Stimulated activated CD8-positive, alpha-beta memory T cell treated with anti-CD3 and anti-CD28 coated beads, Interleukin-15, amount 100 ng/mL, for 1 hour (primary cell): ENCODE results near the gene PTPRN.
"Not testable (repeated sequence)": the region's sequence is repeated elsewhere in the genome, so short reads cannot be mapped to it uniquely, and the experiment has no call there.

ENCODE experiments used
- DNase-seq: peaks from one replicate; pipeline ENCODE4 v3.0.0-alpha.2; 2020; ENCODE audit warnings: low read depth

Gene PTPRN

DNA sequence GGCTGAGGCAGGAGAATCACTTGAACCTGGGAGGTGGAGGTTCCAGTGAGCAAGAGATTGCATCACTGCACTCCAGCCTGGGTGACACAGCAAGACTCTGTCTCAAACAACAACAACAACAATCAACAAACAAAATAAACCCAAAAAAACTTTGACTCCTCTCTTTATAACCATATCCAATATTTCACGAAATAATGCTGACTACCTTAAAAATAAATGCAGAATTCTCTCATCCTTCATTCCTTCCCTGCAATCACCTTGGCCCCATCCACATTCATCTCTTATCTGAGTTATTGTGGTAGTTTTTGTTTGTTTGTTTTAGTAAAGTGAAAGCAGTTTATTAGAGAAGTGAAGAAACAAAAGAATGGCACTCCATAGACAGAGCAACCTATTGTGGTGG, 3.2 kb downstream of the PTPRN start:
- DNase-seq, result no peak

- DNase-seq, result no peak
Observed at GRCh38 chr2:219304223-219304622, 5.0 kb downstream of the PTPRN start.

GRCh38 chr2:219302412-219302968, 6.7 kb downstream of the PTPRN start:
- no peak for DNase-seq

DNA sequence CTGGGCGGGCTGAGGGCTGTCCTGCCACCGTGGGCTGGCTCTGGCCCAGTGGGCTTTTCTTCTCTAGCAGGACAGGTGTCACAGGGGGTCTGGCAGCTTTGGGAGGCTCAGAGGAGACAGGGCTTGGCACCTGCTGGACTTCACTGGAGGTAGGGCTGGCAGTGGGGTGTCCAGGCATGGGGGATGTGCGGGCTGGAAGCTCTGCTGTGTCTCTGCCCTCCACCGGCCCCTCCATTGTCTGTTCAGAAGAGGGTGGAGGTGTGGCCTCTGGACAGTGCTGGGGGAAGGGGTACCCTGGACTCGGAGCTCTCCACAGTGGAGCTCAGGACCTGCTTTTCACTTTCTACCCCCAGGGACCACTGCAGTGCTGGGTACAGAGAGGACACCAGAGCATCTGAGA, 9.2 kb downstream of the PTPRN start:
- DNase-seq, result no peak

DNA sequence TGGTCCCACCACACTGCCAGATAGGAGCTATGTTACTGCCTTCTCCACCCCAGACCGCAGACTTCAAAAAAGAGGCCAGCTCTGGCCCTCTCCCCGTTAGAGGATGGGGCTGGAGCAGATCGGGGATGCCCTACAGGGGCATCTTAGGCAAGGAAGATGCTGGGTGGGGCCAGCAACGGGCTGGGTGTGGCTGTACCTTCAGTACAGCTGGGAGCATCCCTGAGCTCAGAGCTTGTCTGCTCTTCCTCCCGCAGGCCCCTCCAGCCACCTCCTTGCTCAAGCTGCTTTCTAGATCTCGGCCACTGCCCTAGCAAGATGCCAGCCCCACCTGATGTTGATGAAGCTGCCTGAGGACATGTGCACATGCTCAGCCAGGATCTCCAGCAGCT, 9.8 kb downstream of the PTPRN start:
- no peak for DNase-seq

GRCh38 chr2:219298759-219299371, 10.3 kb downstream of the PTPRN start:
- DNase-seq, result peak; percentile 86

GRCh38 chr2:219297766-219298456, 11.3 kb downstream of the PTPRN start:
- DNase-seq, result no peak

- no peak for DNase-seq
Observed at GRCh38 chr2:219296631-219297391, 12.4 kb downstream of the PTPRN start.

DNA sequence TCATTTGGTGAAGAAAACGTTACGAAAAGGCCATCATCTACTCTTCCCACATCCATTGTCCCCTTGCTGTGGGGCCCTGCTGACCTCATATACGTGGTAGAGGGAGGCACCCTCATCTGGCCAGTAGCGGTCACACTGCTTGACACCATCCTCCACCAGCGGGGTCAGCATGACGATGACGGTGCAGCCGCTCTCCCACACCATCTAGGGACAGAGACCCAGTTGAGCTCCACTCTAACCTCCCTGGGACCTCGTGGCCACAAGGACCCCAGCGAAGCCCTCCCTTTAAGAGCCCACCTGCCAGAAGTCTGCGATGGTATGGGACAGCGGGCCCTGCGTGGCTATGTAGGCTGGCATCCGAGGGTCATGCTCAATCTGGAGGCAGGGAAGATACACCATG, 13.1 kb downstream of the PTPRN start:
- no peak for DNase-seq

DNA sequence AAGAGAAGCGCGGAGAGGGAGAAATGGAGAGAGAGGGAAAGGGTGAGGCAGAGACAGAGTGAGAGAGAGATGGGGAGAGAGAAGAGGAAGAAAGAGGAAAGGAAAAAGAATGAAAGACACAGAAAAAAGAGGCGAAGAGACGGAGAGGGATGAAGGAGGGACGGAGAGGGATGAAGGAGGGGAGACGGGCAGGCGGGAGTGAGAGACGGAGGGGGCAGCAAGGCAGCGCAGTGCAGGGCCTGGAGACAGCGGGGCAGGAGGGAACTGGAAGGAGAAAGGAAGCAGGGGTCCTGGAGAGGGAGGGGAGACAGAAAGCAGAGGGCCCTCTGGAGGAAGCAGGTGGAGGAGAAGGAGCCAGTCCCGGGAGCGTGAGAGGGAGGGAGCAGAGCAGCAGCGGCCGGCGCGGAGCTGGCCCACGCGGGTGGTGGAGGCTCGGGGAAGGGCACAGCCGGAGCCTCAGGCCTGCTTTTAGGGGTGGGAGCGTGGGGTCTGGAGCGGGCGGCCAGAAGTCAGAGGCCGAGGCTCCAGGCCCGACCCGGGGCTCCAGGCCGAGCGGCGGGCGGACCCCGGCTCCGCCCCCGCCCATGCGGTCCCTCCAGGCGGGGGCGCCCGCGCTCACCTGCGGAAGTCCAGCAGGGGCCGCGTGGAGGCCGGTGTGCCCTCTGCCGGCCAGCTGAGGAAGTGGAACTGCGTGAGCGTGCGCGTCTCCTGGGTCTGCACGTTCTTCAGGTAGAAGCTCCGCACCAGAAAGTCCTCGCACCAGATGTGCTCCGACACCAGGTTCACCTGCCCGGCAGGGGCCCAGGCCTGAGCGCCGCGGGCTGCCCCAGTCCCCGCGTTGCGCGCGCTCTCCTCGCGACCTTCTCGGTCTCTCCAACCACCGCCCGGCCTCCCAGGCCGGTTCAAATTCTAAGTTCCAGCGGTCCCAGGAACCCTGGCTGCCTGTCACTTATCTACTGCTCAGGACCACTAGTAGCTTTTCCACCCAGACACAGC, 14.5 kb downstream of the PTPRN start:
- peak; percentile 70 for DNase-seq

DNA sequence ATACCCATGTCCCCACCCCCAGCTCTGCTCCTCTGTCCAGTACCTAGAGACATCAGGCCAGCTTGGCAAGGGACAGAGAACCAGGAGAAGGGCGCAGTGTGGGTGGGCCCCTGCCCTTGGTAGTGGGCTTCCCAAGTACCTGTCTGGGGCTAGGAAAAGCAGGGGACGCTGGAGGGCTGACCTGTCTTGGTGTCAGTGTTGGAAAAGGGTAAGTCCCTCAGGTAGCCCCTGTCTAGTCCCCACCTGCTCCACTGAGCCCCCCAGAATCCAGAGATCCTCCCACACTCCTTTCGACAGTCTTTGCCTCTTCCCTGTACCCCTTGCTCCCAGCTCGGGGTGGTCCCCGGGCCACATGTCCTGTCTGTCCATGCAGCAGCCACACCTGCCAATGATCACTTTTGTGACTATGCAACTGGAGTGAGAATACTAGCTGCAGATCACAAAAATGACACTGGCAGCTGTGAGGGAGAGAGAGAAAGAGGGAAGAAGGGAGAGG, 15.4 kb downstream of the PTPRN start:
- DNase-seq, result no peak

GRCh38 chr2:219292616-219293015, 16.6 kb downstream of the PTPRN start:
- no peak for DNase-seq

GRCh38 chr2:219291910-219292490, 17.2 kb downstream of the PTPRN start:
- DNase-seq, result no peak

- no peak for DNase-seq
Observed at GRCh38 chr2:219291394-219291793, 17.8 kb downstream of the PTPRN start.

DNA sequence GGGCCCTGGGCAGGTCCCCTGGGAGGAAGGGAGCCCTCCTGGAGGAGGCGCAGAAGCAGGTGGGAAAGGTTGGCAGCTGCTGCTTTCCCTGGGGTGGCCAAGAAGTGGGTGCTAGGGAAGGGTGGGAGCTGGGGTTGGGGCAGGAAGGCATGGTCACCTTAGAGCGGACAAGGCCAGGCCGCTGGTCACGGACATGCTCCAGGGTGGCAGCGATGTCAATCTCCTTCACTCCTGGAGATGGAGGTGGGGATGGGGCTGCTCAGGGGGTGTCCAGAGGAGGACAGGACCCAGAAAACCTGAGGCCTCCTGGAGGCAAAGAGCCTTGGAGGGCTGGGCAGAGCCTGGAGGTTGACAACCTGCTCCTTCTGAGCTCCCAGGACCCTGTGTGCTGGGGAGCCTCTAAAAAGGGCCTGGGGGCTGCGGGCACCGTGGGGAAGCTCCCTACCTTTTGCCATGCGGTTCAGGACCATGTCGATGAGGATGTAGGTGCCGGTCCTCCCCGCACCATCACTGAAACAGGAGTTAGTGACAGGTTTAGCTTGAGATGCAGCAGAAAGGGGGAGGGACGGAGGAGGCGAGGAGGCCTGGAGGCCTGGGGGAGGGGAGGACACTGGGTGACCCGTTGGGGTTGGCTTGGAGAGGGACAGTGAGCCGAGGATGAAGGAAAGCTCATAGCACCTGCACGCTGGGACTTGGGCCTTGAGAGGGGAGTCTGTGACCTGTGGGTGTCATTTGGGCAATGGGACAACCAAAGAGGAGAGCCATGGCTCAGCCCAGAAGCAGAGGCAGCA, 18.6 kb downstream of the PTPRN start:
- no peak for DNase-seq

DNA sequence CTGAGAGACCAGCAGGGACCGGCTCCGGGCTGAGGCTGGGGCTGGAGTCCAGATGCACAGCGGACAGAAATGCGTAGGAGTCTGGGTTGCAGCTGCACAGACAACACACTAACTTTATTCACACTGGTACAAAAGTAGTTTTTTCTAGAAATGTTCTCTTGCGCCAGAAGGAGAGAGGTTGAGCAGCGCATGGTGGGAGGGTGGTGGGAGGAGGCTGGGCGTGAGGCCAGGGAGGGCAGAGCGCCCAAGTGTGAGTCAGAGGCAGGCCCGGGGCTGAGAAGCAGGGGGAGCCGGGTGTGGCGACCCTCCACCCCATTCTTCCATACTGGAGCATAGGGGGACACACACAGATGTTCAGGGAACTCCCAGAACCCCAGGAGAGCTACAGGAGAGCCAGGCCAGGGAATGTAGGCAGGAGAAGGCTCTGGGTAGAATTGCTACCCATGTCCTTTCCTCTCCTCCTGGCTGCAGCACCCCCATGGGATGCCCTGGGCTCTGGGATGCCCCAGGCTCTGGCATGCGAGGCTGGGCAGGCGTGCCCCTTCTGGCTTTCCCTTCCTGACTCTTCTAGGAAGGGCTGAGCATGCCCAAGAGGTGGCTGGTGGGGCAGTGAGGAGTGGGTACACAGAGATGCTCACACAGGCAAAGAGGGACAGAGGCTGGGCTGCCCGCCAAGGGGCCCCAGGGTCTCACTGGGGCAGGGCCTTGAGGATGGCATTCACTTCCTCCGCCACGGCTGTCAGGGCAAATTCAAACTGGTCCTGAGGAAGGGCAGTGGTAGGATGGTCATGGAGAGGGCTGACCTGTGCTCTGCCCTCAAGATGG, 19.5 kb downstream of the PTPRN start:
- DNase-seq, result no peak

- DNase-seq, result no peak
Observed at GRCh38 chr2:219289195-219289536, 20.0 kb downstream of the PTPRN start.

DNA sequence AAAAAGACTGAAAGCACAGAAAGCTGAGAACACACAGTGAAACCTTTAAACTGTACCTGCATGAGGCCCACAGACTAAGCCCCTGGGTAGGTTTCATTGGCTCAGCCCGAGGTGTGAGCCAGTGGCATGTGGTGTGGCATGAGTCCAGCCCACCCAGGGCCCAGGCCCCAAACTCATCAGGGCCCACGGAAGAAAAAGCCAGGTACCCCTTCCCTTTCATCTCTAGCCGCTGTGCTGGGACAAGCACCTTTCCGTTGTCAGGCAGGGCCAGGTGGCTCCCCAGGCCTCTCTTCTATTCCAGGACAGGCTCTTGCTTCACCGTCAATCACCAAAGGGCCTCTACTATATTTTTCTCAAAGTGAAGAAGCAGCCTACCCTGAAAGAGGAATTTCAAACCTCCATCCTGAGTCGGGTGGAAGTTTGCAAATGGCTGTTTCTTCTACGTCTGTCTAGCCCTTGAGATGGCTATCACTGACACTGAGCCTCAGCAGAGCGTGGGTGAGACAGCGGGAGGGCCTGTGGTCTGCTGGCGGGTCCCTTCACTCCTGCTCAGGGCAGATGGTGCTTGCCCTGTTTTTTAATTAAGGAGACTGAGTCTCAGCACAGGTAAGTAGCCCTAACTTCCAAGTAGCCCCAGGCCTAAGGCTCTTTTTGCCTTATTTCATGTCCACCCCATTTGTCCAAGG, 21.5 kb downstream of the PTPRN start:
- DNase-seq, result no peak

DNA sequence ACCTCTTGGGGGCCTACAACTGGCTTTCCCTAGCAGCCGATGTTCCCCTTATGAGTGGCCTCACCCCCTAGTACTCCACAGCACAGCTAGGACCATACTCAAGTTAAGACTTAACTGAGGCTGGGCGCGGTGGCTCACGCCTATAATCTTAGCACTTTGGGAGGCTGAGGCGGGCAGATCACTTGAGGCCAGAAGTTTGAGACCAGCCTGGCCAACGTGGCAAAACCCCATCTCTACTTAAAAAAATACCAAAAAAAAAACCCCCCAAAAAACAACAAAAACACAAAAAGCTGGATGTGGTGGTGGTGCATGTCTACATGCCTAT, 22.1 kb downstream of the PTPRN start:
- DNase-seq, result not testable (repeated sequence)
